ENCODE measurements around the gene PARP16. TPM values are rescaled to one million over a fixed set of nuclear protein-coding genes. Genes with fewer than 3 reads are reported as not detected.

Gene PARP16
- total and polyA plus RNA-seq, 7 donors = 2.8 to 6.3 (median 4.3) TPM

- no peak for ATAC-seq
- intact Hi-C loops (cut with DNase I) = no loop called here
- no peak for TF ChIP-seq CTCF (IDR thresholded peaks at IDR 0.05)
- H3K4me3 ChIP-seq = no peak overlapping the region
- H3K9me3 ChIP-seq = no peaks in the 10 kb centered on the region
- DNase-seq = no peak
- no peaks in the 10 kb centered on the region for H3K4me1 ChIP-seq
- no peaks in the 10 kb centered on the region for H3K36me3 ChIP-seq (ENCODE audit: insufficient read depth in 1 of 2, low read depth in 1 of 2)
- no peak overlapping the region for H3K27ac ChIP-seq
- no peaks in the 10 kb centered on the region for H3K27me3 ChIP-seq (ENCODE audit: insufficient read depth in 3 of 3, low read length in 2 of 3)
- WGBS, 3 donors = 88 to 90% (median 89%) methylated on average over 4 of the region's 4 CpGs
Observed at GRCh38 chr15:65222891-65223290, 63.8 kb downstream of the PARP16 start.

GRCh38 chr15:65221697-65222096, 65.0 kb downstream of the PARP16 start:
- WGBS, 3 donors = 98 to 100% (median 98%) methylated on average over 2 of the region's 2 CpGs
- ATAC-seq (no peak), DNase-seq (no peak)
- Histone ChIP-seq H3K27ac (no peak overlapping the region), H3K4me1 (no peaks in the 10 kb centered on the region), H3K4me3 (no peak overlapping the region), H3K36me3 (ENCODE audit: insufficient read depth in 1 of 2, low read depth in 1 of 2) (no peaks in the 10 kb centered on the region), H3K9me3 (no peaks in the 10 kb centered on the region), H3K27me3 (ENCODE audit: insufficient read depth in 3 of 3, low read length in 2 of 3) (no peaks in the 10 kb centered on the region)
- no peak for TF ChIP-seq CTCF (IDR thresholded peaks at IDR 0.05)
- intact Hi-C loops (cut with DNase I) = no loop called here

- DNase-seq (no peak), ATAC-seq (no peak)
- Histone ChIP-seq H3K4me3 (no peak overlapping the region), H3K27ac (no peak overlapping the region), H3K27me3 (ENCODE audit: insufficient read depth in 3 of 3, low read length in 2 of 3) (no peaks in the 10 kb centered on the region), H3K9me3 (no peaks in the 10 kb centered on the region), H3K36me3 (ENCODE audit: insufficient read depth in 1 of 2, low read depth in 1 of 2) (no peaks in the 10 kb centered on the region), H3K4me1 (no peaks in the 10 kb centered on the region)
- 88 to 94% (median 93%) methylated on average over 3 of the region's 3 CpGs for WGBS, 3 donors
- no peak for TF ChIP-seq CTCF (IDR thresholded peaks at IDR 0.05)
- intact Hi-C loops (cut with DNase I) = no loop called here
Observed at GRCh38 chr15:65219137-65219536, 67.5 kb downstream of the PARP16 start.

GRCh38 chr15:65217526-65218482, 68.9 kb downstream of the PARP16 start:
- Histone ChIP-seq H3K9me3 (no peaks in the 10 kb centered on the region), H3K27ac (no peak overlapping the region), H3K4me3 (no peak overlapping the region), H3K27me3 (ENCODE audit: insufficient read depth in 3 of 3, low read length in 2 of 3) (no peaks in the 10 kb centered on the region), H3K4me1 (no peaks in the 10 kb centered on the region), H3K36me3 (ENCODE audit: insufficient read depth in 1 of 2, low read depth in 1 of 2) (no peaks in the 10 kb centered on the region)
- DNase-seq (no peak), ATAC-seq (no peak)
- intact Hi-C loops (cut with DNase I) = no loop called here
- no peak for TF ChIP-seq CTCF (IDR thresholded peaks at IDR 0.05)
- WGBS, 3 donors = 82 to 83% (median 83%) methylated on average over 10 of the region's 10 CpGs
